ENCODE results near the gene CLMN.

Gene CLMN

GRCh38 chr14:95237958-95238340 lies 81.8 kb downstream of the CLMN start:
- DNase-seq: peak; percentile 46

DNA sequence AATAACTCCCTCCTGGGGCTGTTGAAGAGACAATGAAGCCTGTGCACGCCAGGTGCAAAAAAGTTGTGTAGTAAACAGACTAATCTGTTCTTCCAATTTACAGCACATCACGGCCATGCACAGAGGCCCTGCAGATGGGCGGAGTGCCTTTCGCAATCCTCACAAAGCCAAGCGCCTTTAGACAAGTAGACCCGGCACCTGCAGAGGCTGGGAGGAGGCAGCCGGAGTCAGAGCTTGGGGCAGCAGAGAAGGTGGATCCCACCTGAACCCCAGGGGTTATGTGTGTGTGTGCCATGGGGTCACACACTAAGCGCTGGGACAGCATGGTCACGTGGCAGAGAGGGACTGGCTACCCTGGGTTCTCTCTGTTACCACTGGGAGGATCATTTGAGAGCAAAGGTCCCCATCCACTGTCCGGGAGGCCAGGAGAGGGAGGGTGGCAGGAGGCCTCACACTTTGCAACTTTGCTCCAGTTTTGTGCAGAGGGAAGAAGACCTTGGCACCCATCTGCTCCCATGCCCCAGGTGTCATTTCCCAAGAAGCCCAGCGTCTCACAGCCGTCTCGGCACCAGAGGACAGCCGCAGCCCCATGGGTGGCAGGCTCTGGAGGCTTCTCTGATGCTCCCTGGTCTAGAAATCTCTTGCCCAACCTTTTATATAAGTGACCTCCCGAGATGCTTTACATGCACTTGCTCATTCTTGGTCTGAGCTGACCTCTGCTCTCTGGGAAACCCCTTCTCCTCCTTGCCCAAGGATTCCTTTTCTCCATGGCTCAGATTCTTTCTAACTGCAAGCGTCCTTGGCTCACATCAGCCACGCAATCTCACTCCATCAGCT lies 82.4 kb downstream of the CLMN start:
- DNase-seq: no peak

GRCh38 chr14:95236221-95236620 lies 83.5 kb downstream of the CLMN start:
- DNase-seq: no peak

GRCh38 chr14:95235767-95236166 lies 83.9 kb downstream of the CLMN start:
- DNase-seq: no peak

- DNase-seq: no peak
These were observed 84.4 kb downstream of the CLMN start for GRCh38 chr14:95235351-95235750.

GRCh38 chr14:95234426-95234825 lies 85.3 kb downstream of the CLMN start:
- no peak for DNase-seq

DNA sequence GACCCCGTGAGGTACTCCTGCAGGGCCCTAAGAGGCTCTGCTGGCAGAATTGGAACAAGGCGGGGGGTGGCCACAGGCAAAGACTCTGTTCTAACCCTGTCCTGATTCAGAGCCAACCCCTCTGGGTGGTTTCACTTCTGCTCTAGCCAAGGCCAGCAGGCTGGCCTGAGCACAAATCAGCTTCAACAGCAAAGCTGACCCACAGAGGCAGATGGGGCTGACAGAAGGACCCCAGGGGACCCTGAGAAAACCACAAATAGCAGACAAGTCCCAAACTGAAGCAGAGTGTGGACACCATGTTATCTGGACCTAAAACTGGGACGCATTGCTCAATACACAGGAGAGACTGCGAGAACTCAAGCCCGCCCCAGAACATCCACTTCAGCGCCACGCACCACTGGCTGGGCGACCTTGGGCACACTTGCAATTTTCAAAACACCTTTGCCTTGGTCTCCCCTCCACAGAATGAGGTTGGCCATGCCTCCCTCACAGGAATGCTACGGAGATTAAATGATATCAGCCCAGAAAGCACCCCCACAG lies 85.9 kb downstream of the CLMN start:
- no peak for DNase-seq

DNA sequence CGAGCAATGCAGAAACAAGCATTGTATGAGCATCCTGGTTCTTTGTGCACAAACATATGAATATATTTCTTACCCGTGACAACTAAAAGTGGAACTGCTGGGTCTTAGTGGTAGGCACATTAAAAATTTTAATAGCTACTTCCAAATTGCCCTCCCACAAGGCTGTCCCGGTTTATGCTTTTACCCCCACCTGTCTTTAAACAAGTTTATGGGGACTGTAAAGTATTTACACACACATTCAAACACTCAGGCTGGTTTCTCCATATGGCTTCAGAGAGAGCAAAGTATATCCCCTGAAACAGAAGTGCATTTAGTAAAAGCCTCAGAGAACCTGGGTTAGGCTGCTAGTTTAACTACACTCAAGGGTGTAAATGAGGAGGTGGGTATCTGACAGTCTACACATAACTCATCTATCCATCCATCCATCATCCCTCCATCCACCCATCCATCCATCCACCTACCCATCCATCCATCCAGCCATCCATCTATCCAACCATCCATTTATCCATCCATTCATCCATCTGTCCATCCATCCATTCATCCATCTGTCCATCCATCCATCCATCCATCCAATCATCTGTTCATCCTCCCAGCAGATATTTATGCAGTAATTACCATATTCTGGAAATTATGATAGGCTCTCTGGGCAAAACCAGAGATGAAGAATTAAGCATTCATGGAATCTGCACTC lies 86.7 kb downstream of the CLMN start:
- DNase-seq: no peak

GRCh38 chr14:95231966-95232633 lies 87.6 kb downstream of the CLMN start:
- no peak for DNase-seq

GRCh38 chr14:95229749-95230148 lies 90.0 kb downstream of the CLMN start:
- DNase-seq: no peak

- no peak for DNase-seq
These were observed 91.5 kb downstream of the CLMN start for GRCh38 chr14:95228240-95228639.

DNA sequence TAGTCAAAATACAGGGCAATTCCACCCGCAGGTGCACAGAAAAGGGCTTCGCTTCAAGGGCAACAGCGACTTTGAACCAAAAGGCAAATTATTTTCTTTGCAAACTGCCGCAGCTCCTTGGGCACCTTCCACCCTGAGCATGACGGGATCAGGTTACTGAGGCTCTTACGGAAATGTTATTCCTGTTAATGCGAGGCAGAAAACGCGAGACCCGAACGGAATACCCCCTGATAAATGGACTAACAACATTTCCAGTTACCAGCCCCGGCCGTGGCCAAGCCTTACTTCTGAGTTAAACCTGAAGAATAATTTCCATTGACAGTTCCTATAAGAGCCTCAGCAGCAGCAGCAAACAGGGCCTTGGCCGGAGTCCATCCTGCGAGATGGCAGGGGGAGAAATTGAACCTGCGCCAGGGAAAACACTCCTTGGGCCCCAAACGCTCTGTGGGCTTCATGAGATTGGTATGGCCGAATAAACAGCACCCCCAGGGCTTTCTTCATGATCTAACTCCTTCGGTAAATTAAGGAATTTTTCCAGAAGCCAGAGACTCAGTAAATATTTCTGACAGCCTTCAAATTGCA lies 92.3 kb downstream of the CLMN start:
- peak; percentile 63 for DNase-seq

- DNase-seq: no peak
These were observed 92.9 kb downstream of the CLMN start for GRCh38 chr14:95226801-95227200.

GRCh38 chr14:95225251-95225887 lies 94.3 kb downstream of the CLMN start:
- DNase-seq: no peak

DNA sequence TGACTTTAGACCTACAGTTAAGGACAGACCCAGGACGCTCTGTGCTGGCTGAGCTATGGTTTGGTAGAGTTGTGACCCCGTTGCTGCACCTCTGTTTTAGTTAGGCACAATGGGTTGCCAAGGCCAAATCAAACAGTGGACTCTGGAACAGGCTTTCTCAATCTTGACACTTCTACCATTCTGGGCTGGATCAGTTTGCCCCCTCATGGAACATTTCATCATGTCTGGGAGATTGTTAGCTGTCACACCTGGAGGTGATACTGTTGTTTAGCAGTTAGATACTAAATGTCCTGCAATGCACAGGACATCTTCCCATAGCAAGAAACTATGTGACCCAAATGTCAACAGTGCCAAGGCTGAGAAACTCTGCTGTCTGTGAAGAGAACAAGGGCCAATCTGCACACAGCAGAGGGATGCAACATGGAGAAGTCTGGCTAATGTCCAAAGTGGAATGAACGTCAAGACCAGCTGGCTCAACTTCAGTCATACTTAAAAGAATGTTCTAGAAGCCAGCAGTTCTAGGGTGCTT lies 96.8 kb downstream of the CLMN start:
- DNase-seq: no peak

DNA sequence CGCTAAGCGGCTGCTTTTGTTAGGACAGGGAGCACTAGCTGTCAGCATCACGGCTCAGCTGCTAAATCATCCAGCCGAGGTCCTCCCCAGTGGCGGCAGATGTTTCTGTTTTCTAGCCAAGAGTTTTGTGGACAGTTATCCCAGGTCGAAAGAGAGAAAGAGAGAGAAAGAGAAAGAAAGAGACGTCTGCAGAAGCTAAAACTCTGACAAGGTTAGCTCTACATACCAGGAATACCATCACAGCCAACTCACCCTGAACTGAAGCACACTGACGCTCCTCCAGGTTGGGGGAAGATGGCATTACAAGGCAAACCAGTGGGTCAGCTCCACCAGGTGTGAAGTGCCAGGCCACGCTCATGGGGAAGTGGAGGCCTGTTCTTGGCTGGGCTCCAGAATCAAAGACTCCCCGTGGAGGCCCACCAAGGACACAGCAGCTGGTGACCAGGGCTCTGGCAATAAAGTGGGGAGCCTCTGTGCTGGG lies 97.5 kb downstream of the CLMN start:
- no peak for DNase-seq

DNA sequence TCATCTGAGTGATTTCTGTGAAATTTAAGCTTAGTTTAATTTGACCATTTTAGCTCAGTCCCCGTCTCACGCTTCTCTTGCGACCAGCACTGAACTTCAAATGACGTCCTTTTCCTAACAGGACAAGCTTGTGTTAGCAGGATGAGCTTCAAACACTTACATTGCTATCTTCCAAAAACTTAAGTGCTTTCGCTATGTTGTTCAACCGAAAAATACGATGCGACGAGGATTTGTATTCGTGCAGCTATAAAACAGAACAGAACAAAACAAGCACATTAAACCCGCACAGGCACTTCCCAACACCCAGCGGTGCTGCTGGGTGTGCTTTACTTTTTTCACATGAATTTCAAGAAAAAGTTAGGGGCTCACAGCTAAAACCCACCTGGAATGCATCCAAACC lies 98.2 kb downstream of the CLMN start:
- no peak for DNase-seq

GRCh38 chr14:95220663-95221231 lies 99.0 kb downstream of the CLMN start:
- no peak for DNase-seq

- DNase-seq: no peak
These were observed 101.1 kb downstream of the CLMN start for GRCh38 chr14:95218472-95219193.

DNA sequence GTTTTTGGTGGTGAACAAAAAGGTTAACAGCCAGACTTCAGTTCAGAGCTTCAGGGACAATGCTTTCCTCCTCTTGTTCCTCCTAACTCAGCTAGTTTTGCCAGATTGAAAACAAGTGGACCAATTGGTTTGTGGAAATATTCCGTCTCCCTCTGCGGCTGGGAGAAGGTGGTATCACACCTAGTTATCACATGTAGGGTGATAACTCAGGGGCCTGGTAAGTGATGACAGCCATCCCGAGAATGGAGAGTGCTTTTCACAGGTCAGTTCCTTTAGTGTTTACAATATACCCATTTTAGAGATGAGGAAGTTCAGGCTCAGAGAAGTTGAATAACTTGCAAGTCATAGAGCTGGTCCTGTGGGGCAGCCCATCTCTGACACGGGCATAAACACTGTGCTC lies 101.7 kb downstream of the CLMN start:
- no peak for DNase-seq

- no peak for DNase-seq
These were observed 102.3 kb downstream of the CLMN start for GRCh38 chr14:95217391-95217900.

All from eye (tissue), 1 donor.